GM19328 (cell line): ENCODE results near the gene RNPEPL1.
"Not testable (repeated sequence)": the region's sequence is repeated elsewhere in the genome, so short reads cannot be mapped to it uniquely, and the experiment has no call there.

Source experiments
- ATAC-seq: cut with Tn5 transposase; IDR thresholded peaks from one replicate; pipeline ENCODE4 v1.9.1; 2021; ENCODE audit warnings: mild to moderate bottlenecking, moderate library complexity; ENCODE audit not compliant: unreplicated experiment

Gene RNPEPL1

GRCh38 chr2:240532031-240532775, 36.1 kb upstream of the RNPEPL1 start:
- no peak for ATAC-seq

DNA sequence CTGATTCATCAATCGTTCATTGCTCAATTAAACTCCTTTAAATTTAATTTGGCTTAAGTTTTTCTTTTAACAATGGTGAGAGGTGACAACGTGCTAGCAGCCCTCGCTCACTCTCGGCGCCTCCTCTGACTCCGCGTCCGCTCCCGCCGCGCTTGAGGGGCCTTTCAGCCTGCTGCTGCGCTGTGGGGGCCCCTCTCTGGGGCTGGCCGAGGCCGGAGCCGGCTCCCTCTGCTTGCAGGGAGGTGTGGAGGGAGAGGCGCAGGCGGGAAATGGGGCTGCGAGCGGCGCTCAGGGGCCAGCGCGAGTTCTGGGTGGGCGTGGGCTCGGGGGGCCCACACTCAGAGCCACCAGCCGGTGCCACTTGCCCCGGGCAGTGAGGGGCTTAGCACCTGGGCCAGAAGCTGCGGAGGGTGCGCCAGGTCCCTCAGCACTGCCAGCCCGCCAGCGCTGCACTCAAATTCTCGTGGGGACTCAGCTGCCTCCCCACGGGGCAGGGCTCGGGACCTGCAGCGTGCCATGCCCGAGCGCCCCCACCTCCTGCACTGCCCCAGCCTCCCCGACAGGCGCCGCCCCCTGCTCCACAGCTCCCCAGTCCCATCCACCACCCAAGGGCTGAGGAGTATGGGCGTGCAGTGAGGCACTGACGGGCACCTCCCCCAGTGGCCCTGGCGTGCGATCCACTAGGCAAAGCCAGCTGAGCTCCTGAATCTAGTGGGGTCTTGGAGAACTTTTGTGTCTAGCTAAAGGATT, 30.1 kb upstream of the RNPEPL1 start:
- ATAC-seq: no peak

- ATAC-seq: not testable (repeated sequence)
Observed at GRCh38 chr2:240539101-240539500, 29.2 kb upstream of the RNPEPL1 start.

DNA sequence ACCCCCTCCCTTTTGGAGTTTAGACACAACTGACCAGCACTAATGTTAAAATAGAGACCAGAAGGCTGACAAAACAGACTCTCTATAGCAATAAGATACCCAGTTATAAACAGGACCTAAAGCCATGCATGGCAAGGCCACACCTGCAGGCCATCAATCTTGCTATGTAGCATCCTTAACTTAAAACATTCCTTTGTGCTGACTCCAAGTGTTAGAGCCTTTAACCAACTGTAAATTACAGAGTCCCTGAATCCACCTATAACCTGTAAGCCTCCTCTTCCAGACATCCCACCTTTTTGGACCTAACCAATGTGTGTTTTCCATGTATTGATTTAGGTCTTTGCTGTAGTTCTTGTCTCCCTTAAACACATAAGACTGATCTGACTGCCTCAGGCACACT, 28.4 kb upstream of the RNPEPL1 start:
- no peak for ATAC-seq

DNA sequence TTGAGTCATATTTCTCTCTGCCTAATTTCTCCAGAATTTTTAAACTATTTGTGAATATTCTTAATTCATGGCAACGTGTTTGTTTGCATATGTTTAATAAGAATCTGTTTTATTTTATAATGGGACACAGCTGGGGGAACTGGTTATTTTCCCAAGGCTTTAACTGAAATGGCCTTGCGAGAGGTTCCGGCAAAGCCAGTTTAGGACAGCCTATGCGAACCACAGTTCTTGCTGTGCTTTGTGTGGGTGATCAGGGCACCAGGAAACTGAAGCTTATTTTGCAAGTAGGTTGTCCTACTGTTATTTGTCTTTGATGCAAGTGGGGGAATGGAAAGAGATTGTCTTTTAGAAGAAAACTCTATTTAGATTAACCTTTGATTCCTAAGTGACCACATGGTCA, 17.0 kb upstream of the RNPEPL1 start:
- ATAC-seq: no peak

- ATAC-seq: no peak
Observed at GRCh38 chr2:240551811-240552210, 16.5 kb upstream of the RNPEPL1 start.

DNA sequence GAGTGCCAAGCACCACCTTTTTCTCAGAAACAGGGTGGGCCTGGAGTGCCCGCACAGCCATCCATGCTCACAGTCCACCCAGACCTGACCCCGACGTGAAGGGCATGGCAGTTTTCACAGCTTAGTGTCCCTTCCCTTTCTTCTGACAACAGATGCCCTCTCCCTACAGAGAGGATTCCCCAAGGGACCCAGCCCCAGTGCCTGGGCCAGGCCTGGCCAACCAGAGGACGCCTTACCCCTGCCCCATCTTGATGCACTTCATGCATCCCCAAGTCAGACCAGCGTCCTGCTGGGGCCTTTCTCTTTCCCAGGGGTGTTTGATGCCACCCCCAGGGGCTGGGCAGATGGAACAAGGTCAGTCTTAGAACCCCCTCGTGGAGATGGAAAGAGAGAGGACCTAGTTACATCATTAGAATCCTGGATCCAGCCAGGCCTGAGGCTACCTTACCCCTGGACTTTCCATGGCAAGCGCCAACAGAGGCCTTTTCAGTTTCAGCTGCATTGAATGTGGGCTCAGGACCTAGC, 14.3 kb upstream of the RNPEPL1 start:
- no peak for ATAC-seq

GRCh38 chr2:240554767-240555493, 13.4 kb upstream of the RNPEPL1 start:
- ATAC-seq: no peak

- ATAC-seq: no peak
Observed at GRCh38 chr2:240555541-240556250, 12.6 kb upstream of the RNPEPL1 start.

GRCh38 chr2:240556553-240557100, 11.7 kb upstream of the RNPEPL1 start:
- no peak for ATAC-seq

DNA sequence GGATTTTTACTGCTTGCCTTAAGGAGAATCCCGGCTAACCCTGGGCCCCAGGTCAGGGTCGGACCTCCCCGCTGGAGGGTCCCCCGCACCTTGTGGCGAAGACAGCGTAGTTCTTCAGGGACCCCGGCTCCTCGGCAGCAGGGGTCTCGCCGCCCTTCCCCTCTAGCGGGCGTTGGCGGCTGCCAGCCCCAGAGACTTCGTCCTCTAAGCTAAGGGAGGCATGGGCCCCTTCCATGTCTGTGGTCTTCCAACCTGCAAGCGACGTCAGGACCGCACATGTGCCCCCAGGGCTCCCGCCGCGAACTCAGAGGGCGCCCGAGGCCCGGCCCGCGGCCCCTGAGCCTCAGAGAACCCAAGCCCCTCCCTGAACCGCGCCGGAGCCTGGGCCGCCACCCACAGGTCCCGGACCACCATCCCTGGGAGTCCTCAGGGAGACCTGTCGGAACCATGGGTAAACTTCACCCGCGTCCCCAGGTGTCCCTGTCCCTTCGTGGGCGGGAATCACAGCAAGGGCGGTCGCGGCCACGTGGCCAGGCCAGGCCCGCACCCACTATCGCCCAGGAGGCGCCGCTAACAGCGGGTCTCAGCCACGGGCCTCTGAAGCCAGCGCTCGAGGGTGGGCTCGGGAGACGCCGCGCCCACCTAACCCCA, 11.1 kb upstream of the RNPEPL1 start:
- no peak for ATAC-seq

DNA sequence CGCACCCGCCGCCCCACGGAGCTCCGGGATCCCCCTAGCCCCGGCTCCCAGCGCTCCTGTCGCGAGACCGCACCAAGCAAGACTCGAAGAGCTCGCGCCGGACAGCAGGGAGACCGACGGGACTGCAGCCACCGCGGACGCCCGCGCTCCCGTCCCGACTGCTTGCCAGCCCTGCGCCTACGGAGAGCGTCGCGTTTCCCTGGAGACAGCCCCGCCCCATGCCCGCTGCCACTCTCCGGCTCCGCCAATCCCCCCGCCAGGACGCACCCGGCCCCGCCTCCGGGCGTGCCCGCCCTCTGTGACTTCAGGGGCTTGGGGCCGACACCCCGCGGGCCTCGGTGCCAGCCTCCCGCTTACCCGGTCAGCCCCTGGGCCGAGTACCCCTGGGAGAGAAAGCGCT, 10.5 kb upstream of the RNPEPL1 start, which contains the start of gene ANKMY1:
ANKMY1 (minus strand) TSS at position 181 of the 400 bp plus-strand sequence. CDS start 653 bp downstream, outside the sequence.
- no peak for ATAC-seq

DNA sequence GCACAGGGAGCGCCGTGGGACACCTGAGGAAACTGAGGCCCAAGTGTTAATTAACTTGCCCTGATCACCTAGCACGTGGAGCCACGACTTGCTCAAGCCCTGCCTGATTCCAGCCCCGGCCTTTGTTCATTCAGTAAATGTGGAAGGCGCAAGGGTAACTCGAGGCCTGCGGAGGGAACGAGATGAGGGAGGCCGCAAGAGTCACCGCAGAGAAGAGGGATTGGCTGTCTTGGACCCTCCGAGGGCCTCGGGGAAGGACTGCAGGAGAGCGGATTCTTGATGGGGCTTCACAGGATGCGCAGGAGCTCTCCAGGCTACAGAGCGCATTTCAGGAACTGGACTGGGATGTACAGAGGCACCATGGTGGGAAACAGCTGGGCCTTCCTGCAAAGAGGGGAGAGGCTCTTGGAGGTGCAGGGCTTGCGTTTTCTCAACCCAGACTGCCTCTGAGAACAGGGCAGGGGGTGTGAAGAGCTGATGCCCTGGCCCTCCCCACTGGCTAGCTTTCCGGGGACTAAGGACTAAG, 10.0 kb upstream of the RNPEPL1 start:
- ATAC-seq: no peak

DNA sequence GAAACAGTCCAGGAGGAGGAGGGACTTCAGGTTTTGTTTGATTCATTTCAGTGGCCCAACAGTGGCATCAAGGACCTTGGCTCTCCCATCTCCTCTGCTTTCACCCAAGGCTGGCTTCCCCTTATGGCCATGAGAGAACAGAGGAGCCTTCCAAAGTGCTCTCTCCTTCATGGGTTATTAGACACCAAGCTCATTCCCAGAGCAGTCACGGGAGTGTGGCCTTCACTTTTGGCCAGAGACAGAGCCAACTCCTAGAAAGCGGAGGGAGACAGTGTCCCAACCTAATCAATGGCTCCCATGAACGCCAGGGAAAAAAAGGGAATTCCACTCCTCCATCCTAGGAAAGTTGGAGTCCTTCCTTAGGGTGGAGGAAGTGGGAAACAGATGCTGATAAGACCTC, 9.0 kb upstream of the RNPEPL1 start:
- no peak for ATAC-seq

DNA sequence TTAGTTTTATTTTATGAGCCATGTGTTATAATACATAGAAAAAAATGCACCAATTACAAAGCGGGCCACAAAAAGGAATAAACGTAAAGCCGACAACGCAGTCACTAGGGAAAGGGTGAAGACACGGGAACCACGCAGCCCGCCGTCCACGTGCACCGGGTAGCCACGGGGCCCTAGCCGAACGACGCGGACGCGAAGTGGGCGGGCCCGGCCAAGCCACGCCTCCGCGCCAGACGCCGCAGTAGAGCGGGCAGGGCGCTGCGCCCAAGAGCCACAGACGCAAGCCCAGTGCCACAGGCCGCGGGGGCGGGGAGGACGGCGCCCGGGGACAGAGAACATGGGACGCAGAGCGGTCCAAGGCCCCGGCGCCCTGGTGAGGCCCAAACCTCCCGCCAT, 8.2 kb upstream of the RNPEPL1 start, which contains the start of gene DUSP28:
DUSP28 (plus strand) TSS at position 274 of the 396 bp plus-strand sequence. CDS start 328 bp downstream, outside the sequence.
- ATAC-seq: peak; percentile 39

- peak; percentile 68 for ATAC-seq
Observed at GRCh38 chr2:240560480-240561324, 7.6 kb upstream of the RNPEPL1 start.

- peak; percentile 2 for ATAC-seq
Observed at GRCh38 chr2:240561325-240561971, 6.8 kb upstream of the RNPEPL1 start.

GRCh38 chr2:240563231-240563630, 5.1 kb upstream of the RNPEPL1 start:
- ATAC-seq: not testable (repeated sequence)
